Spleen (tissue), 11 donors: ENCODE results near the gene ZNF516. TPM values are rescaled to one million over a fixed set of nuclear protein-coding genes. Genes with fewer than 3 reads are reported as not detected.

ENCODE experiments used
- DNase-seq: peaks from one replicate; pipeline ENCODE4 v3.0.0-alpha.2; 2020
- H3K27ac ChIP-seq, 8 donors: fragments of 200-600 bp; sonication (generic) in 7 of 8; 1 replicate in 4 of 8; 2 replicates in 4 of 8; pipeline versions ENCODE4 v1.5.0 to v1.8.0; 2016 to 2021; ENCODE audit warnings: inconsistent platforms in 4 of 8, mild to moderate bottlenecking in 4 of 8, moderate library complexity in 1 of 8
- H3K27me3 ChIP-seq, 7 donors: fragments of 200-600 bp; sonication (generic) in 6 of 7; replicated peaks in 1 of 7; 1 replicate in 4 of 7; 2 replicates in 3 of 7; pipeline versions ENCODE4 v1.5.0 to v1.8.0; 2016 to 2021; ENCODE audit warnings: inconsistent platforms in 3 of 7, mild to moderate bottlenecking in 1 of 7
- H3K36me3 ChIP-seq, 6 donors: fragments of 200-600 bp; sonication (generic) in 5 of 6; 1 replicate in 4 of 6; 2 replicates in 2 of 6; pipeline versions ENCODE4 v1.5.0 to v1.8.0; 2016 to 2021; ENCODE audit warnings: inconsistent platforms in 2 of 6
- H3K4me1 ChIP-seq, 6 donors: fragments of 200-600 bp; sonication (generic) in 5 of 6; 1 replicate in 3 of 6; 2 replicates in 3 of 6; pipeline versions ENCODE4 v1.5.0 to v1.8.0; 2016 to 2021; ENCODE audit warnings: inconsistent platforms in 3 of 6
- H3K4me3 ChIP-seq, 8 donors: fragments of 200-600 bp; sonication (generic) in 7 of 8; 1 replicate in 4 of 8; 2 replicates in 4 of 8; pipeline versions ENCODE4 v1.5.0 to v1.8.0; 2016 to 2021; ENCODE audit warnings: inconsistent platforms in 4 of 8, mild to moderate bottlenecking in 4 of 8, moderate library complexity in 2 of 8
- H3K9me3 ChIP-seq, 8 donors: fragments of 200-600 bp; sonication (generic) in 7 of 8; 1 replicate in 4 of 8; 2 replicates in 4 of 8; pipeline versions ENCODE4 v1.5.0 to v1.8.0; 2016 to 2021; ENCODE audit warnings: inconsistent platforms in 4 of 8
- POLR2A ChIP-seq, 3 donors: fragments of 450-650 bp; IDR thresholded peaks; one replicate each; pipeline ENCODE4 v1.5.1; 2017; ENCODE audit warnings: antibody characterized with exemption in 3 of 3, mild to moderate bottlenecking in 1 of 3
- POLR2AphosphoS5 ChIP-seq, 3 donors: sonication (generic); formaldehyde crosslinking; IDR thresholded peaks; one replicate each; pipeline ENCODE4 v1.5.1; 2017; ENCODE audit warnings: antibody characterized with exemption in 3 of 3
- WGBS, 5 donors: extraction: QIAGEN DNeasy Blood & Tissue Kit in 3 of 5; methylation state at CpG; one replicate each; pipeline versions ENCODE4 v1.1.5 to v1.1.7; 2013 to 2018; 5-methylcytosine and 5-hydroxymethylcytosine counted together
- intact Hi-C: fragments of 100-400 bp; cut with DNase I; formaldehyde crosslinking; loops from one replicate; pipeline ENCODE4 v1.15.0; 2023; ENCODE audit warnings: low total_unique reads
- polyA plus RNA-seq, 3 donors: library from polyadenylated mRNA; stranded (reverse); fragments of 200-250 nt; gene quantifications; one replicate each; pipeline ENCODE4 v1.2.1, GENCODE V29; 2013
- total RNA-seq, 7 donors: library from RNA; depleted of rRNA in 3 of 7; stranded (reverse); fragments of >200 nt in 3 of 7; fragmentation: NEBNext Ultra II Directional in 4 of 7; extraction: Animal tissue kit (Norgen Biotek cat#: 25700) in 4 of 7; gene quantifications; one replicate each; pipeline versions ENCODE4 v1.1.0 to v1.2.1, GENCODE V29; 2016 to 2021
- TF ChIP-seq, protein P1 (sequence below), 11 experiments: fragments of 200-600 bp in 7 of 11; fragments of 450-650 bp in 4 of 11; sonication (generic) in 4 of 11; IDR thresholded peaks in 8 of 11; conservative IDR thresholded peaks in 3 of 11; 1 replicate in 7 of 11; 2 replicates in 4 of 11; pipeline versions ENCODE4 v1.4.0 to v1.8.0; 2016 to 2021; ENCODE audit warnings: antibody characterized with exemption in 11 of 11, inconsistent platforms in 4 of 11, mild to moderate bottlenecking in 1 of 11
- donor health status: healthy with polysubstance abuse.
- donor health status: DM: no; HTN: no; CAD: no; lungs with moderate emphysema.
- donor health status: DM: no; HTN: no; CAD: no.
- donor health status: Bipolar disorder and iron deficiency.
- donor health status: healthy.
- donor health status: DM: no; HTN: no; CAD: no.
- donor health status: DM: yes; HTN: yes; CAD: no.

The ZNF516 gene
- total and polyA plus RNA-seq, 10 donors = 4.5 to 58.4 (median 40.0) TPM

DNA sequence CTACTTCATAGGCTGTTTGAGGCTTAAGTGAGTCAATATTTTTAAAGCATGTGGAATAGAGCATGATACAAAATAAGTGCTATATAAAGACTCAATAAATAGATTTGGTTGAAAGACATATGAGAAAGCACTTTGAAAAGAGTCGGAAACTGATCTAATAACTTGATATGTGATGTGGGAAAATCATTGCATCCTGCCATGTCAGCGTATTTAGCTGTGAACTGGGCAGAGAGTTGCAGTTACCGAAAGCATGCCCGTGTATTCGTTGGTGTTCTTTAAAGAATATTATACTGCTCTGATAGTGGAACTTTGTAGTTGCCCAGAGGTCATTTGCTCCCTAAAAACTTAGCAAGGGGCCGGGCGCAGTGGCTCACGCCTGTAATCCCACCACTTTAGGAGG lies 37.8 kb upstream of the ZNF516 start:
- Histone ChIP-seq H3K27ac (no peak overlapping the region), H3K36me3 (no peaks in the 10 kb centered on the region), H3K9me3 (no peaks in the 10 kb centered on the region), H3K4me3 (no peak overlapping the region), H3K4me1 (peaks cover 0 to 17% (median 10%) of the 10 kb centered on the region in 6 donors), H3K27me3 (peaks cover 0 to 16% (median 0%) of the 10 kb centered on the region in 7 donors)
- DNase-seq = no peak
- TF ChIP-seq, protein P1, sequence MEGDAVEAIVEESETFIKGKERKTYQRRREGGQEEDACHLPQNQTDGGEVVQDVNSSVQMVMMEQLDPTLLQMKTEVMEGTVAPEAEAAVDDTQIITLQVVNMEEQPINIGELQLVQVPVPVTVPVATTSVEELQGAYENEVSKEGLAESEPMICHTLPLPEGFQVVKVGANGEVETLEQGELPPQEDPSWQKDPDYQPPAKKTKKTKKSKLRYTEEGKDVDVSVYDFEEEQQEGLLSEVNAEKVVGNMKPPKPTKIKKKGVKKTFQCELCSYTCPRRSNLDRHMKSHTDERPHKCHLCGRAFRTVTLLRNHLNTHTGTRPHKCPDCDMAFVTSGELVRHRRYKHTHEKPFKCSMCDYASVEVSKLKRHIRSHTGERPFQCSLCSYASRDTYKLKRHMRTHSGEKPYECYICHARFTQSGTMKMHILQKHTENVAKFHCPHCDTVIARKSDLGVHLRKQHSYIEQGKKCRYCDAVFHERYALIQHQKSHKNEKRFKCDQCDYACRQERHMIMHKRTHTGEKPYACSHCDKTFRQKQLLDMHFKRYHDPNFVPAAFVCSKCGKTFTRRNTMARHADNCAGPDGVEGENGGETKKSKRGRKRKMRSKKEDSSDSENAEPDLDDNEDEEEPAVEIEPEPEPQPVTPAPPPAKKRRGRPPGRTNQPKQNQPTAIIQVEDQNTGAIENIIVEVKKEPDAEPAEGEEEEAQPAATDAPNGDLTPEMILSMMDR (IDR thresholded peaks at IDR 0.05 in 8 of 11, conservative IDR thresholded peaks at IDR 0.05 in 3 of 11) = no peak
- intact Hi-C loops = no loop called here
- WGBS, 5 donors = 89 to 97% (median 95%) methylated on average over 8 of the region's 8 CpGs

DNA sequence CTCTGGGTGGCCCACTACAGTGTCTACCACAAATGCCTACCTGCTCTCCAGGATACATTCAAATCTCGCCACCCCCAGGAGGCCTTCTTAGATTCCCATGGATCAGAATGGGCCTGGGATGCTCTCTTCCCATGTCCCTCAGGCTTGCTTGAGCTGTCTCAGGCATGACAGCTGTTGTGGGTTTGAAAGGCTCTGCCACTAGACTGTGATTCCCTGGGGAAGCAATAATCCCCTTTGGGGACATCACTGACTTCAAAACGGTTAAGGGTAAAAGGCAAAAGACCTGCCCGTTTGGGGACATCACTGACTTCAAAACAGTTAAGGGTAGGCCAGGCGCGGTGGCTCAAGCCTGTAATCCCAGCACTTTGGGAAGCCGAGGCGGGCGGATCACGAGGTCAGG lies 35.8 kb upstream of the ZNF516 start:
- TF ChIP-seq POLR2AphosphoS5 (IDR thresholded peaks at IDR 0.05) = no peak
- TF ChIP-seq, protein P1 (IDR thresholded peaks at IDR 0.05 in 8 of 11, conservative IDR thresholded peaks at IDR 0.05 in 3 of 11) = no peak
- TF ChIP-seq POLR2A (IDR thresholded peaks at IDR 0.05) = no peak
- no peak overlapping the region for H3K4me3 ChIP-seq
- H3K36me3 ChIP-seq = no peaks in the 10 kb centered on the region
- H3K9me3 ChIP-seq = no peaks in the 10 kb centered on the region
- WGBS, 5 donors = 82 to 92% (median 85%) methylated on average over 7 to 9 of the region's 9 CpGs
- no peak overlapping the region for H3K27ac ChIP-seq
- peaks cover 0 to 29% (median 0%) of the 10 kb centered on the region in 7 donors for H3K27me3 ChIP-seq
- H3K4me1 ChIP-seq = peaks cover 0 to 17% (median 10%) of the 10 kb centered on the region in 6 donors
- DNase-seq = no peak
- intact Hi-C loops = no loop called here

DNA sequence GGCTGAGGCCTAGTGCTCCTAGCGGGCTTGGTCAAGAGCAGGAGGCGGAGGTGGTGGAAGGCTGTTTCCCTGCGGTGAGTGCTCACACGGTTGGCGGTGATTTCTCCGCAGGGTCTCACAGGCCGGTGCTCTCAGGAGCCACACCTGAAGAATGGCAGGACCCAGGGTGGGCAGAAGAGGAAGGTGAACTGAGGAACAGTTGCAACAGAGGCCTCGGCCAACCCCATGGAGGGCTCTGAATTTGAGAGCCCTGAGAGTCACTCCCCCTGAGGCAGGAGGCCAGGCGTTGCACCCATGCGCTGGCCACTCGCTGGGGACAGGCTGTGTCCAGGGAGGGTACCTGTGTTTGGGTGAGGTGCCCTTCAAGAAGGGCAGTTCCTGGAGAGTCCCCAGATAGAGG lies 35.3 kb upstream of the ZNF516 start:
- Histone ChIP-seq H3K9me3 (no peaks in the 10 kb centered on the region), H3K4me1 (peaks cover 0 to 18% (median 10%) of the 10 kb centered on the region in 6 donors), H3K4me3 (no peak overlapping the region), H3K27ac (no peak overlapping the region), H3K36me3 (no peaks in the 10 kb centered on the region), H3K27me3 (peaks cover 0 to 31% (median 1%) of the 10 kb centered on the region in 7 donors)
- WGBS, 5 donors = 89 to 97% (median 94%) methylated on average over 8 to 11 of the region's 11 CpGs
- DNase-seq = no peak
- intact Hi-C loops = no loop called here
- TF ChIP-seq POLR2AphosphoS5 (IDR thresholded peaks at IDR 0.05) (no peak), POLR2A (IDR thresholded peaks at IDR 0.05) (no peak)
- TF ChIP-seq, protein P1 (IDR thresholded peaks at IDR 0.05 in 8 of 11, conservative IDR thresholded peaks at IDR 0.05 in 3 of 11) = no peak

DNA sequence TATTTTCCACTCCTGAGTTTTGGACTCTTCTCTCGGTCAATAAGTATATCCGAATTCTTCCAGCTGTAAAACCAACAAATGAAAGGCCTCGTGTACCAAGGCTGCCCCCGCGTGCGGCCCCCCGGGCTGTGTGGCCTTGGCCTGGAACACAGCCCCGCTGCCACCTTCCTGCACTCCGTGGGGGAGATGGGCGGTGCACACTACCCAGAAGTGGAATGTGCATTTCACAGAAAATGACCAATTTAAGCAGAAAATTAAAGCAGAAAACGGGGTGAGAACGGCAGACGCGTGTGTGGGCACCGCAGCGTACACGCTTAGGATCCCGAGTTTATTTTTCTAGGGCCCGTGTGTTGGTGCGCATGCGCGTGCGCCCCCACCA lies 34.4 kb upstream of the ZNF516 start:
- Histone ChIP-seq H3K4me3 (peak overlapping the region in 5 of 8 donors; percentile 22 to 59 (median 32)), H3K4me1 (peaks cover 0 to 24% (median 10%) of the 10 kb centered on the region in 6 donors), H3K9me3 (no peaks in the 10 kb centered on the region), H3K36me3 (no peaks in the 10 kb centered on the region), H3K27me3 (peaks cover 0 to 38% (median 7%) of the 10 kb centered on the region in 7 donors), H3K27ac (peak overlapping the region in 6 of 8 donors; percentile 64 to 79 (median 72))
- TF ChIP-seq POLR2A (IDR thresholded peaks at IDR 0.05) = no peak
- TF ChIP-seq, protein P1 (IDR thresholded peaks at IDR 0.05 in 8 of 11, conservative IDR thresholded peaks at IDR 0.05 in 3 of 11) = no peak
- no peak for TF ChIP-seq POLR2AphosphoS5 (IDR thresholded peaks at IDR 0.05)
- WGBS, 5 donors = 71 to 81% (median 75%) methylated on average over 23 of the region's 23 CpGs
- no peak for DNase-seq
- intact Hi-C loops = no loop called here
